Measurements from ENCODE around the gene GATB. TPM values are rescaled to one million over a fixed set of nuclear protein-coding genes. Genes with fewer than 3 reads are reported as not detected.

Gene GATB
- total and polyA plus RNA-seq, 11 donors = 32.8 to 182 (median 83.4) TPM

- no peak for TF ChIP-seq CTCF (IDR thresholded peaks at IDR 0.05)
- no peak for TF ChIP-seq POLR2A (IDR thresholded peaks at IDR 0.05)
- Histone ChIP-seq H3K27me3 (no peaks in the 10 kb centered on the region), H3K4me1 (peaks cover 0 to 12% (median 0%) of the 10 kb centered on the region in 12 donors), H3K9me3 (no peaks in the 10 kb centered on the region), H3K27ac (no peak overlapping the region), H3K36me3 (peaks cover 0 to 11% (median 0%) of the 10 kb centered on the region in 9 donors), H3K4me3 (no peak overlapping the region)
- no peak for DNase-seq
- 90 to 95% (median 94%) methylated on average over 2 of the region's 2 CpGs for WGBS, 4 donors
- ATAC-seq = no peak
- intact Hi-C loops (cut with DNase I) = no loop called here
These were observed 38.9 kb downstream of the GATB start for GRCh38 chr4:151721916-151722315.

GRCh38 chr4:151721466-151721865, 39.3 kb downstream of the GATB start:
- TF ChIP-seq CTCF (IDR thresholded peaks at IDR 0.05) = no peak
- no peak for TF ChIP-seq POLR2A (IDR thresholded peaks at IDR 0.05)
- no peak overlapping the region for H3K27ac ChIP-seq

GRCh38 chr4:151719956-151720334, 40.9 kb downstream of the GATB start:
- DNase-seq = peak in 2 of 5 donors; percentile 13 to 43
- TF ChIP-seq POLR2A (IDR thresholded peaks at IDR 0.05) (no peak), CTCF (IDR thresholded peaks at IDR 0.05) (no peak)
- Histone ChIP-seq H3K4me1 (peaks cover 0 to 12% (median 0%) of the 10 kb centered on the region in 12 donors), H3K27ac (peak overlapping the region in 10 of 12 donors; percentile 30 to 74 (median 62)), H3K4me3 (no peak overlapping the region), H3K9me3 (no peaks in the 10 kb centered on the region), H3K27me3 (no peaks in the 10 kb centered on the region), H3K36me3 (peaks cover 0 to 23% (median 12%) of the 10 kb centered on the region in 9 donors)
- intact Hi-C loops (cut with DNase I) = no loop called here
- ATAC-seq = peak; percentile 54 to 66 (median 64)
- 55 to 69% (median 65%) methylated on average over 8 of the region's 8 CpGs for WGBS, 4 donors

More at GRCh38 chr4:151721466-151721865, 39.3 kb downstream of the GATB start:
- Histone ChIP-seq H3K4me3 (no peak overlapping the region), H3K9me3 (no peaks in the 10 kb centered on the region), H3K36me3 (peaks cover 0 to 16% (median 3%) of the 10 kb centered on the region in 9 donors), H3K27me3 (no peaks in the 10 kb centered on the region), H3K4me1 (peaks cover 0 to 12% (median 0%) of the 10 kb centered on the region in 12 donors)
- no peak for DNase-seq
- 84 to 93% (median 88%) methylated on average over 7 of the region's 7 CpGs for WGBS, 4 donors
- intact Hi-C loops (cut with DNase I) = no loop called here
- ATAC-seq = no peak

- H3K4me1 ChIP-seq = peaks cover 0 to 15% (median 0%) of the 10 kb centered on the region in 12 donors
- no peaks in the 10 kb centered on the region for H3K9me3 ChIP-seq
- peaks cover 0 to 25% (median 12%) of the 10 kb centered on the region in 9 donors for H3K36me3 ChIP-seq
- no peak overlapping the region for H3K4me3 ChIP-seq
- TF ChIP-seq POLR2A (IDR thresholded peaks at IDR 0.05) (no peak), CTCF (IDR thresholded peaks at IDR 0.05) (no peak)
- ATAC-seq (peak; percentile 82 to 89 (median 83)), DNase-seq (peak in 2 of 5 donors; percentile 49 to 50)
- WGBS, 4 donors = 62 to 73% (median 64%) methylated on average over 16 to 19 of the region's 19 CpGs
- H3K27me3 ChIP-seq = no peaks in the 10 kb centered on the region
- H3K27ac ChIP-seq = peak overlapping the region in 11 of 12 donors; percentile 23 to 74 (median 59)
- intact Hi-C loops (cut with DNase I) = no loop called here
These were observed 41.5 kb downstream of the GATB start for GRCh38 chr4:151718984-151719955.

Measured in heart left ventricle (tissue), 16 donors.